ENCODE measurements around the gene MBNL1.

GRCh38 chr3:152360302-152360701 is 91.6 kb downstream of the MBNL1 start:
- TF ChIP-seq CTCF (IDR thresholded peaks at IDR 0.05) (no peak), POLR2A (IDR thresholded peaks at IDR 0.05) (no peak), POLR2AphosphoS5 (IDR thresholded peaks at IDR 0.05; ENCODE audit: insufficient read depth in 1 of 2, low read depth in 1 of 2) (no peak)

Measured in vagina (tissue), 2 donors.